Endometrium (tissue), 2 donors: ENCODE results near the gene MYO3B.
"Not testable (repeated sequence)": the region's sequence is repeated elsewhere in the genome, so short reads cannot be mapped to it uniquely, and the experiment has no call there.

Experiments
- FAIRE-seq: peaks from 2 replicates; lab custom pipeline; 2012; peaks lifted over from hg19 to GRCh38; lab: Jason Lieb, UNC
- donor health status: control.
- donor health status: control.

MYO3B gene

DNA sequence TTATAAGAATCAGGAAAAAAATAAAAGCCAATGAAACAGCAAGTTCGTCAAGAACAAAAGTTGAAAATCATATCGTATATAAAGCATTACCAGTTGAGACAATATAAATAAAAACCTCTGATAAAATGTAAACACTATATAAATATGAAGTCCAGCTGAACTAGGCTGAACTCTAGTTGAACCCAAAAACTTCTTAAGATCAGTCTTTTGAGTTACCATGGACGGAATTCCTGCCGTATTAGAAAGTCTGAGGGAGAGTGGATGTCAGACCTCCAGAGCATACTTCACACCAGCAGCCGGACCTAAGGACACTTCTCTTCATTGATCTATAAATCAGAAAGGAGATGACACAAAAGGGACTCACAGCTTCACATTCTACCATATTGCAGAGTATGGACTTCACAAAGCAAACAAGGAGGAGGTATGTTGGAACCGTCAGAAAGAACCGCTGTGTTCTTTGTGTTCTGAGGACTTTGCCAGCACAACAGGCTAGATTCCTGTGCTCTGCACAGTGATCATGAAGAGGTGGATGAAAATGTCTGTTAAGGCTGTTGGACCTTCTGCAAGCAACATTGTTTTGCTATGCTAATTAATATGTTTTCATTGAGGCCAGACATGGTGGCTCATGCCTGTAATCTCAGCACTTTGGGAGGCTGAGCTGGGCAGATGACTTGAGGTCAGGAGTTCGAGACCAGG is 469.9 kb downstream of the MYO3B start:
- FAIRE-seq: no peak

DNA sequence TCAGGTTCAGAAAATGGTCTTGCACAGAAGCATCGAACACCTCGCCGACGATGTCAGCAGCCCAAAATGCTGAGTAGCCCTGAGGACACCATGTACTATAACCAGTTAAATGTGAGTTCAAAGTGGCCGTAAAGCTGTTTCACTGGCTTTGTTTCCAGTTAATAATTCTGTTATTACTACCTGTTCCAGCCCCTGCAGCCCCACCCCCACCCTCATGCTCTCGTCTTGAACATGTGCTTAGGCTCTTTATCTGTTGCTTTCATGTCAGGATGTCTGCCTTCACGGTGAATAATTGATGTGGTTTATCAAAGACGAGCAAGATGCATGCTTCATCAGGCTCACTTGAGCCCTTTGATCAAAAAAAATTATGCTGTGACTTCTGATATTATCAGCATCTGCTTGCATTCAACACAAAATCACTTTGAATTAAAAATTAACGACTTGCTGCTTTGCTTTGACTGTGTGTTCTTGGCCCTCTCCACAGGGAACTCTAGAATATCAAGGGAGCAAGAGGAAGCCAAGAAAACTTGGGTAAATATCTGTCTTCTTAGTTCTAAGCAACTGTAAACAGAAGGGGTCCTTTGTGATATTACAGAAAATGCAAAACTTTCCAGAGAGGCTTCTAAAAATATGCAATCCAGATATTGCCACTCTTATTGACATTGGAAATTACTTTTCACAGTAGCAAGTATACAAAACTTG is 473.8 kb downstream of the MYO3B start:
- FAIRE-seq: no peak

DNA sequence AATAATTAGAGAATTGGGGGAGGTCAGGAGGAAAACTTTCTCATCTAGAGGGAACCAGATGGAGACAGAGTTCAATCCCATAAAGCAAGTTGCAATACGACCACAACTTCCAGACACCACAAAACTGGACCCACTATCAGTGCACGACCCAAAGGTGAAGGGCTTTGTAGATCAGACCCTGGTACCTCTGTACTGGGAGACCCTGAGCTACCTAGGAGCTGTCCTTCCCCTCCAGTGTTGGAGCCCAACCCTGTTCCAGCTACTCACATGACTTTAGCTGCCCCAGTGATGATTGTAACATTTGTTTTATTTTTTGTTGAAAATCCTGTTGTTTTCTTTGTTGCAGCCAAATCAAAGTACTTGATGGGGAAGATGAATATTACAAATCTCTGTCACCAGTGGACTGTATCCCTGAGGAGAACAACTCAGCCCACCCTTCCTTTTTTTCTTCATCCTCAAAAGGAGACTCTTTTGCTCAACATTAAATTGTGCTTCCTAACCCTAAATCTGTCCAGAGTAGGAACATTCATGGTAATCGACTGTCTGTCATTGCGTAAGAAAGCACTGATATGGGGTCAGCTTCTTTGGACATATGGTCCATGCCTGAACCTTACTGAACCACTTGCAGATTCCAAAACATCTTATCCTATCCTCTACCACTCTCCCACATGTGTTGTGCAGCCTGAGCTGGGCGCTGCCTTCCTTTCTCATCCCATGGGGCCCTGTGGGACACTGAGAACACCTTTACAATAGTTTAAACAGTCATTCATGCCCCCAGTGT is 474.9 kb downstream of the MYO3B start:
- FAIRE-seq: no peak

DNA sequence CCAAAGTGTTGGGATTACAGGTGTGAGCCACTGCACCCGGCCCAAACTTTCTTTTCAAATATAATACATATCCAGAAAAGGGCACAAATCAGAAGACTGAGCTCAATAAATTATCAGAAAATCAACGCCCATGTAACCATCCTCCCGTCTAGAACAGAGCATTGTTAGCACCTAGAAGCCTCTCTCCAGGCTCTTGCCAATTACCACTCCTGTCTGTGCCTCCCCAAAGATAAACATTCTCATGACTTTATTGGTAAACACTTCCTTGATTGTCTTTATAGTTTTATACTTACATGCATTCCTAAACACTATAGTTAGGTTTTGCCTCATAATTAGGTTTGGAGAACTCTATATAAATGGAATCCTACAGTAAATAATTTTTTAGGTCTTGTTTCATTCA is 478.7 kb downstream of the MYO3B start:
- FAIRE-seq: no peak

DNA sequence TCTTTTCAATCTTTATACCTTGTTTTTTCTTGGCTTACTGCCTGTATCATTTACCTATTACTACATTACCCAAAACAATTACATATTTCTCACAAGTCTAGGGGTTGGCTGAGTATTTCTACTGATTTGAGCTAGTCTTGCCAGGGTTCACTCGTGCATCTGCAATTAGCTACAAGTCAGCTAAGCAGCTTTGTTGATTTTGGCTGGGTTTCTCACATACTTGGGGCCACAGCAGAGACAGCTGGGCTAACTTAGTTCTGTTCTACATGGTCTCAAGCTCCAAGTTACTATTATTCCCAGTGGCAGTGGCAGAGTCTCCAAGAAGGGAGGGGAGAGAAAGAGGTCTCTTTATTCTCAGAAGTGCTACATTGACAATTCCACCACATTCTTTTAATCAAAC is 482.5 kb downstream of the MYO3B start:
- FAIRE-seq: no peak

DNA sequence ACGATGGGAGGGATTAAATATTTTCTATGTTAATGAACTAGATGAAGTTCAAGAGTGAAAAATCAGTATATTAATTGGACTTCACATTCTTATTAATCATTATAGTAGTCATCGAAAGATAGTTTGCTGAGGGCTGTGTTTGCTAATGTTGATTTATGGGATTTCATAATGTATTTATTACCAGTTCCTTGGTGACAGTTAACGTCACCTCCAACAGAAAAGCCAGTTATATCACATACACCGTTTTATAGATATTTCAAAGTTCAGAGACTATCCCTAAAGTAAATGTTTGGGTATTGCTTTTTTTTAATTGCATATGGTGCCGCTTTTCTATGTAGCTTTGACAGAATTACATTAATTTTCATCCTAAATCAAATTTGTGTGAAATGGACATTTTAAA is 487.8 kb downstream of the MYO3B start:
- FAIRE-seq: no peak

DNA sequence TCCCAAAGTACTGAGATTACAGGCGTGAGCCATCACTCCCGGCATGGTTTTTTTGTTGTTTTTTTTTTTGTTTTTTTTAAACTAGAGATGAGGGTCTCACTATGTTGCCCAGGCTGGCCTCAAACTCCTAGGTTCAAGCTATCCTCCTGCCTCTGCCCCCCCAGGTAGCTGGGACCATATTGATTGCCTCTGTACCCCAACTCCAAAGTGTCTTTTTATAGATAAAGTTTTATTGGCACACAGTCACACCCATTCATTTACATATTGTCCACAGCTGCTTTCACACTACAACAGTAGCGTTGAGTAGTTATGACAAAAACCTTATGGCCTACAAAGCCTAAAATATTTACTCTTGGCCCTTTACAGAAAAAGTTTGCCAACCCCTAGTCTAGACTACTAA is 492.0 kb downstream of the MYO3B start:
- FAIRE-seq: no peak

DNA sequence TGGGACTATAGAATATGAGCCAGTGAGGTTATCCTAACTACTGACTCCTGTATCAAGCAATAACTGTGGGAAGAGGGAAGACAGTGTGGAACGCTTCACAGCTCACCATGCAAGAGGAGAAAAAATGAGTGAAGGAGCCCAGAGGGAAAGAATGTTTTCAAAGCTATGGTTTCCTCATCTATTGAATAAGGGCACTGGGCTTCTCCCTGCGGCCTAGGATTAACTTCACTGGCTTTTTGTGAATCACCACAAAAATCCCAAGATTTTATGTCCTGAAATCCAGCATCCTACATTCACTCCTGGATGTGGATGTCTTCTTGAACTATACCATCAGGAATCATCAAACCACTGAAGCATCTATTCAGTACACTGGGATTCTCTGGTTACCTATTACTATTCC is 492.7 kb downstream of the MYO3B start:
- FAIRE-seq: no peak

DNA sequence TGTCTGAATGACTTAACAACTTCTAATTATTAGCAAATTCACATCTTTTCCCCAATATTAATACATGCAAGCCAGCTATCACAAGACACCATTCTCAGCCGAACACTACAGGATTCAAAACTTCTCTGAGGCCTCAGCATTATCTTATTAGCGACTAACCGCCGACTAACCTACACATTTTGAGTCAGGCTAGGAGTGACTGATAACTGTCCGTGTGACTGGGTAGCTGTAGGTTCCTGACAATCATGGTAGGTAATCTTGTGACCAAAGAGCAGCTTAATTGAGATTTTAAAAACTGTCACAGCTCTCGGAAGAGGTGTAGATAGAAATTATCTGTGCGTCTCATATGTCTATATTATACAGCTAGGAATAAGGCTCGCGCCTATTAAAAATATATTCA is 493.1 kb downstream of the MYO3B start:
- FAIRE-seq: no peak

DNA sequence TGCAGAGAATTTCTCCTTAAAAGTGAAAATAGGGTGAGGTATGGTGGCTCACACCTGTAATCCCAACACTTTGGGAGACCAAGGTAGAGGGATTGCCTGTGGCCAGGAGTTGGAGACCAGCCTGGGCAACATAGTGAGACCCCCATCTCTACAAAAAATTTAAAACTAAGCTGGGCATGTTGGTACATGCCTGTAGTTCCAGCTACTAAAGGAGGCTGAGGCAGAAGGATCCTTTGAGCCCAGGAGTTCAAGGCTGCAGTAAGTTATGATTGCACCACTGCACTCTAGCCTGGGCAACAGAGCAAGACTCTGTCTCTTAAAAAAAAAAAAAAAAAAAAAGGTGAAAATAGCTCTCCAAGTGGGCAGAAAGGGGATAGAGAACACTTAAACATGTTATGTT is 496.3 kb downstream of the MYO3B start:
- not testable (repeated sequence) for FAIRE-seq

DNA sequence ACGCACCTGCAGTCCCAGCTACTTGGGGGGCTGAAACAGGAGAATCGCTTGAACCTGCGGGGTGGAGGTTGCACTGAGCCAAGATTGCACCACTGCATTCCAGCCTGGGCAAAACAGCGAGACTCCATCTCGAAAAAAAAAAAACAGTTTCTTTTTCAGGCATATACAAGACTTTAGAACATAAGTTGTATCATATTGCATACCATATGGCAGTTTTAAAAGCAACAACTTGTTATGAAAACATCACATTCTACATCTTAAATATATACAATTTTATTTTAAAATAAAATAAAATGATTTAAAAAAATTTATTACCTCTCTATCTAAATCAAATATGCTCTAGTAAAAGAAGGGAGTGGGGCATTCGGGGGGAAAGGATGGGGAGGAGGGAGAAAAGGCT is 497.8 kb downstream of the MYO3B start:
- FAIRE-seq: no peak

DNA sequence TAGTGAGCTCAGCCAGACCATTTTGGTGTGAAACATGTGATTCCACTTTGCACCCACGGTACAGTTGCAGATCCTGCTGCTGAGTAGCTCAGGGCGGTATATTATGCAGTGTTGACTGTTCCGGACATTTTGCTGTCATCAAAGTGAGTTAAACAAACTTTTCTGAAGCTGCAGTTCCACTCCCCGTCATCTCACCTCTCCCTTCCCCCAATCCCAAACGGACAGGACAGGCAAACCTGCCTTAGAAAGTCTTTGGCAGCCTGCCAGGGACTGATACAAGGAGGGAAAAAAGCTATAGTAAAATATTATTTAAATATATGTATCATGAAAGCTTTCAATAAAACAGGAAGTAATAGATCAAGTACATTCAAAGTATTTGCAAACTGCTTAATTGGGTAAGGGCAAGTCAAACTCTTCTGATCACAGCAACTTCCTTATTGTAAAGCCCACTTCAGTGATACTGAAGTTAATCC is 501.7 kb downstream of the MYO3B start:
- FAIRE-seq: no peak

DNA sequence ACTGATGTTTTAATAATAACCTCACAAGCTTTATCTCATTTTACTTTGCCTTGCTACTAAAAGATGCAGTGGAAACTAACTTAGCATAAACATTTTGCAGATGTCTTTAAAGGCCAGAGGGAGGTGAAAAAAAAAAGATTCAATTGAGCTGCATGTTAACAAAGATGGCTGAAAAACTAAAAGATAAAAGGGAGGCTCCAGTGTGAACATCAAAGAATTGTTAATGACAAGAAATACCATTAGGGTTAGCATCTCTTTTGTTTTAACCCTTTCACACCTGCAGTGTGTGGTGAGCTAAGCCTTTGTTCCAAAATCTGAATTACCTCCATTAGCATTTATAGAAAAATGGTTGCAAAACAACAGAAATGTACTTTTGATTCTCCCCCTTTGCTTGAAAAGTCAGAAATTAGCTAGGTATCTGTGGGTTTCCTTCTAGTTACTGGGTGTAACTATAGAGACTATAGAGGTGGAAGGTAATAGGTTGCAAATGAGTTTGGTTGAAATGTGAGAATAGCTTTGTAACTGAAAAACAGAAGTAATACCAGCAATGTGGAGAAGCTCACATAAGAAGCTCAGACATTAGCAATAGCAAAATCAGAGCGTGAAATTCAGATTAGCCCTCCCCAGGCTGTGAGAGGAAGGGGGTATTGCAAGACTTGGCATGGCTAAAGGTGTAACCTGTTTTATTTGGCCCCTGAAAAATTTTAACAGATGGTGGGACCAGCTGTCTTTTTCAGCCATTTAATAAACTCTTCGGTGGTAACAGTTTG is 502.4 kb downstream of the MYO3B start:
- FAIRE-seq: no peak

DNA sequence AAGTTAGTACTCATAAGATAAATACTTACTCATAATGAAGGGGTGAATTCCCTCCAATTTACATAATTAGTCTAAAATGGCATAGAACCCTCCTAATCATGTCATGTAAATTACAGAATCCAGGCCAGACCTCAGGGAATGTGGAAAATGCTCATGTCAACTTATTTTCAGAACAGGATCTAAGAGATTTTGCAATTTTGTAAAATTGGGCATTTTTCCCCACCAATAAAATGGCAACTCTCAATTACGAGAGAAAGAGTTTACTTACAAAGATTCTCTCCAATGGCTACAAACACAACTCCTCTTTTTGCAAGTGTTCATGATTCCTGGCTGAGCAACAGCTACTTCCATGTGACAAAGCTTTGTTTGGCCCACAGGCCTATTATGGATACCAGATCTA is 503.4 kb downstream of the MYO3B start:
- FAIRE-seq: no peak

DNA sequence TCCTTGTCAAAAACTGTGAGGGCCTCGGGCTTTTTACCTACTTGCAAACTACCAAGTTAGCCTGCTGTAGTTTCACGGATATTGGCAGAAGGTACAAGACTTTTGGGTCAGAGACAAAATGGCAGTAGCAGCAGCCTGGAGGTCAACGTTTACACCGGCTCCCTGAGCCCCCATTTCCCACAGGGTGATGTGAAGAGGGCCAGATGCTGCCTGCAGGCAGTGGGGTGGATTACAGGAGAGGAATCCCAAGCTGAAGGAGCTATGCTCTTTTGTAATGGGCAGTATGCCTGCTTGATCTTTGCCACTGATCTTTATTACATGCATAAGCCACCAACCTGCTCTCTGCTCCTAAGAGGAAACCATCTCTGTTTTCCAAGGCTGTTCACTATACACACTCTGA is 507.6 kb downstream of the MYO3B start:
- no peak for FAIRE-seq

DNA sequence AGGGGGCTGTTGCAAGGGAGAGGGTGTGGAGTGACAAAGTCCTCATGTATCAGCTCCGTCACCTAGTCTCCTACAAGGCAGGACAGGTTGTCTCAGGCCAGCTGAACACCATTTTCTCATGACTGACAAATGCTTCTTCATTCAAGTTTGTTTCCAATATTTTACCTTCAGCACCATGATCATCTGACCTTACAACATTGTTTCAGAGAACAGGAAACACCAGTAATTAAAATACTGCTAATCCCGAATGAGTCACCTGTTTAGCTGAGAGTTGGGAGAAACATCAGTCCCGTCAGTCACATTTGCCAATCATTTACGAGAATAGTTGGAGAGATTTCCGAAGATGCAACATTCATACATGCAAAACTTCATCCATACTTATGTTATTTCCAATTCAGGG is 511.5 kb downstream of the MYO3B start:
- FAIRE-seq: no peak

DNA sequence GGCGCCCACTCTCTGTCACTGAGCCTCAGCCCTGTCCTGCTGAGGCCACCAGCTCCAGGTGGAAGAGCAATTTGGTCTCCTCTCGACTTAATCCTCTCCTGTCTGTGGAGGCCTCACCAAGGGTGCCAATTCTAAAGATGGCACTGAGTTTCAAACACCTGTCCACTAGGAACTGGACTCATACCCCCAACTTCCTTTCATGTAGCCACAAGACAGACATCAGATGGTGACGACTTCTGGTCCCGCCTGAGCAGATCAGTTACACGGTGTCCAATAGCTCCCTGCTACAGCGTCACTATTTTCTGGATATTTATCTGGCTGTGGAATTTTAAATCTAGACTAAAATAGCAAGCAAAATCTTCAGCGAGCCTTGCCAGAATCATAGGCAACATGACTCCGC is 512.7 kb downstream of the MYO3B start:
- no peak for FAIRE-seq

DNA sequence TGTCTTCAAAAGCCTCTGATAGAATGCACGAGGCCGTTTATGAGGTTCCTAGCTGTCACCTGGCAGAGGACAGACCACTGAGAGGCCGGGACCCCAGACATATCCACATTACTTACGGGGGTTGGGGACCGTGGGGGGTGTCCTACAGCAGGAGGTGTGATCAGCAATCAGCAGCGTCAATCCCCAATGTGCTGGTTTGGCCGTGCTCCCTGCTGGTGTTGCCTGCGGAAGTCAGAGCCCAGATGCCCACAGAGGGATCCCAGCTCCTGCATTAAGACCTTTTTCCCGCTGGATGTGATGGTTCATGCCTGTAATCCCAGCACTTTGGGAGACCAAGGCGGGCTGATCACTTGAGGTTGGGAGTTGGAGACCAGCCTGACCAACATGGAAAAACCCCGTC is 516.4 kb downstream of the MYO3B start:
- no peak for FAIRE-seq

DNA sequence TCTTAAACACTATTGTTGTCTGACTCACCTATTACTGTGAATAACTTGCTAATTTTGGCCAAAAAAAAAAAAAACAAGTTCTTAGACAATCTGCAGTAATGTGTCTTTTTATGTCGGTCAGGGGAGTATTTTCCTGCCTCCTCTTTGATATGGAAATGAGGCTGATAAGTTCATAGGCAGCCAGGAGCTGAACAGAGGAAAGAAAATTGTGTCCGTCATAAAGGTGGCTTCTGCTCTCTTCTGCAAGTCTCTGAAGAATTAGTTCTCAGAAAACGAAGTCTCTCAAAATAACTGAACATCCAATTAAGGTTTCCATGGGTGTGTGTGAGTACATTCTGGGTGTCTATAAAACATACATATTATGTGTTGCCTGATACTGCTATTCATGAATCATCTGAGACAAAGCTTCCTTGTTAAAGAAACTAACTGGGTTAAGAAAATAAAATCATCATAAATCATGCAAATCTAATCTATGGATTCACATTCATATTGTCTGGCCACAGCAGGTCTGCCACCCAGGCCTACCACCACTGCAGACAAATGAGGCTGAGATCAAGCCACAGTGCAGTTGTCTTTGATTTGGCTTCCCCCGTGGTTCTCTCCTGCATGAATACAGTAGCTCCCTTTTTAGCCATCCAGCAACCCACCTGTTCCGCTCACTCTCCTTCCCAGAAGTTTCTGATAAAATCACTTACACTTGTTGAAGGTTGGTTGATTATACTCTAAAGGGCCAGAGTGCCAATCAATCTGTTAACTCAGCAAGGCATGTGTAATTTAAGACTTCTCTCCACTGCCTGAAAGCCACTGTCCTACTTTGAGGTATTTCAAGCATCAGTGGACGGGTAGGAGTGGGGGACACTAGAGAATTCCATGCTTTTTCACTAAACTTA is 517.8 kb downstream of the MYO3B start:
- no peak for FAIRE-seq

DNA sequence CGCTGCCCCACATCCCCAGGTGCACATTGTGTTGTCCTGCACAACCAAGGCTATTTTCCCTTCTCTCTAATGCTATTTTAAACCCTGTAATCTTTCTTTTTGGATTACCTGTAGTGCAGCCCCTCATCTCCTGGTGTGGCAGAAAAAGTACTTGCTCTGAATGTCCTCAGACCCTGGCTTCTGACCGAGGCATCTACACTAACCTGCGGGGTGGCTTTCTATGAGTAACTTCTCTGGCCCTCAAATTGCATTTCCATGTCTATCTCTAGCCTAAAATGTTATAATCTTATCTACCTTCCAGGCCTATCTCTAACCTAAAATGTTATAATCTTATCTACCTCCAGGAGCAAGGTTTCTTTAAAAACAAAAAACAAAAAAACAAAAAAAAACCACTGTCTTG is 519.0 kb downstream of the MYO3B start:
- no peak for FAIRE-seq

DNA sequence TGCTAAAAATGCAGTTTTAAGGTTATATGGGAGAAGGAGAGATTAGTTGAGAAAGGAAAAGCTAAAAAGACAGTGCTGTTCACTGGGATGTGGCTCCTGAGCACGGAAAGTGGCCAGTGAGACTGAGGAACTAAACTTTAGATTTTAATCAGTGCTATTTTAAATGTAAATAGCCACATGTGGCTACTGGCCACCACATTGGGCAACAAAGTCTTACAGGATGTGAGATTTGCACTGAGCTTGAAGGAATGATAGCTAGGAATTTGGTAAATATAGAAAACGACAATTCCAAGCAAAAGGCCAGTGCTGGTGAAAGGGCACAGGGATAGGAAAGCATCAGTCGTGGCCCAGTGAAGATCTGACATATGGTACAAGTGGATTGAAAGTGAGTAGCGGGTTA is 523.1 kb downstream of the MYO3B start:
- FAIRE-seq: no peak
